GM21528 (cell line): ENCODE results near the gene COA8.

ENCODE experiments used
- ATAC-seq: cut with Tn5 transposase; IDR thresholded peaks from one replicate; pipeline ENCODE4 v1.9.1; 2021; ENCODE audit warnings: mild to moderate bottlenecking, moderate library complexity; ENCODE audit not compliant: unreplicated experiment, low FRiP score

The COA8 gene

GRCh38 chr14:103616635-103617300 is 54.0 kb downstream of the COA8 start:
- ATAC-seq = no peak

DNA sequence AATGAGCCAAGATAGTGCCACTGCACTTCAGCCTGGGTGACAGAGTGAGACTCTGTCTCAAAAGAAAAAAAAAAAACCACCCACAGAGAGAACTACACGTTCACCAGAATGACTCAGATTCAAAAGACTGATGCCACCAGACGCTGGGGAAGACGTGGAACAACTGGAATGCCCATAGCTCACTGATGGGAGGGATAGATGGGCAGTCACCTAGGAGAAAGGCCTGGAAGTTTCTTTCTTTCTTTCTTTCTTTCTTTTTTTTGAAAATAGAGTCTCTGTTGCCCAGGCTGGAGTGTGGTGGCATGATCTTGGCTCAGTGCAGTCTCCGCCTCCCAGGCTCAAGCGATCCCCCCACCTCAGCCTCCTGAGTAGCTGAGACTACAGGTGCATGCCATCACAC is 56.3 kb downstream of the COA8 start:
- ATAC-seq = no peak

- ATAC-seq = no peak
Observed at GRCh38 chr14:103621860-103622259, 59.1 kb downstream of the COA8 start.

DNA sequence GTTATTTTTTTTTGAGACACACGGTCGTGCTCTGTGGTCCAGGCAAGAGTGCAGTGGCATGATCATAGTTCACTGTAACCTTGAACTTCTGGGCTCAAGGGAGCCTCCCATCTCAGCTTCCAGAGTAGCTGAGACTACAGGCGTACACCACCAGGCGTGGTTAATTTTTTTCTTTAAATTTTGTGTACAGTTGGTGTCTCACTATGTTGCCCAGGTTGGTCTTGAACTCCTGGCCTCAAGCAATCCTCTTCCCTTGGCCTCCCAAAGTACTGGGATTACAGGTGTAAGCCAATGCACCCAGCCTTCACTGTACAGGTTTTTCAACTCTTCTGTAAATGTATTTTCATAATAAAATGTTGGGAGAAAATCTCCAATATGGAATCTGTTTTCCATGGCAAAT is 60.5 kb downstream of the COA8 start:
- no peak for ATAC-seq

GRCh38 chr14:103623883-103624482 is 61.2 kb downstream of the COA8 start:
- no peak for ATAC-seq

DNA sequence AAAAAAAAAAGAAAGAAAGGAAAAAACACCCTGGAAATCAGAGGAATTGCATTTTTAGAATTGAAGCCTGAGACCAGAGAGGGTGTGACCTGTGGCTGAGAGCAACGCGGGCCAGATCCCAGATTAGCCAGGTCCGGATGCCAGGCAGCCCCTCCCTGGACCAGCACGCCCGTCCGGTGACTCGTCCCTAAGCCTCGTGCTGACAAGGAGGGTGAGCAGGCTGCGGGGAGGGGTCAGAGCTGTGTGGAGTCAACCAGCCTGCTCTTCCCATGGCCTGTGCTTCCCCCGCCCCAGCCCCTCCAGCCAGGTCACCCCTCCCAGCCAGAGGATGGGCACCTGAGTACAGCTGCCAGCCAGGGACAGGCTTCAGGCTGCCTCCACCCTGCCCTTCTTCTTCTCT is 62.1 kb downstream of the COA8 start:
- no peak for ATAC-seq

DNA sequence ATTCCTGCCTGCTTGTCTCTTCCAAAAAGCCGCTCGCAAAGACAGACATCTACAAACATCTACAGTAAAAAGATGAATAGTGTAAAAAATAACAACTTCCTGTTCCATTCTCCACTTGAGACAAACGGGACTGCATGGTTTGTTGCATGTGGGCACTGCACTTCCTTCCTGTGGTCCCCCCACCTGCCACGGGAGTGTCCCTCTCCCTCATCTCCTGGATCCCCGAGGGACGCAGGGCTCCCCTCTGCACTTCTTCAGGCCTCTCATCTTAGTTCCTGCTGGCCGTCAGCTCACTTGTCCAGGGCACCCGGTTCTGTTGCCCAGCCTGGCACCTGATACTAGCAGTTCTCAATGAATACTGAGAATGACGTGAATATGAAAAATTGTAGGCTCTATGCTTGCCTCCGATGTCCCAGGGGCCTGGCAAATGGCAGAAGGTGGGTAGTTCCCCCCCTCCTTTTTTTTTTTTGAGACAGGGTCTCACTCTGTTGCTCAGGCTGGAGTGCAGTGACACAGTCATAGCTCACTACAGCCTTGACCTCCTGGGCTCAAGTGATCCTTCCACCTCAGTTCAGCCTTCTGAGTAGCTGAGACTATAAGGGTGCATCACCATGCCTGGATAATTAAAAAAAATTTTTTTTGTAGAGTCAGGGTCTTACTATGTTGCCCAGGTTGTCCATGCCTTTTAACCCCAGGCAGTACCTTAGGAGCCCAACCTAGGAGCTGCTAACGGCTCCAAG is 62.8 kb downstream of the COA8 start:
- ATAC-seq = no peak

GRCh38 chr14:103626146-103626850 is 63.5 kb downstream of the COA8 start:
- ATAC-seq = no peak

DNA sequence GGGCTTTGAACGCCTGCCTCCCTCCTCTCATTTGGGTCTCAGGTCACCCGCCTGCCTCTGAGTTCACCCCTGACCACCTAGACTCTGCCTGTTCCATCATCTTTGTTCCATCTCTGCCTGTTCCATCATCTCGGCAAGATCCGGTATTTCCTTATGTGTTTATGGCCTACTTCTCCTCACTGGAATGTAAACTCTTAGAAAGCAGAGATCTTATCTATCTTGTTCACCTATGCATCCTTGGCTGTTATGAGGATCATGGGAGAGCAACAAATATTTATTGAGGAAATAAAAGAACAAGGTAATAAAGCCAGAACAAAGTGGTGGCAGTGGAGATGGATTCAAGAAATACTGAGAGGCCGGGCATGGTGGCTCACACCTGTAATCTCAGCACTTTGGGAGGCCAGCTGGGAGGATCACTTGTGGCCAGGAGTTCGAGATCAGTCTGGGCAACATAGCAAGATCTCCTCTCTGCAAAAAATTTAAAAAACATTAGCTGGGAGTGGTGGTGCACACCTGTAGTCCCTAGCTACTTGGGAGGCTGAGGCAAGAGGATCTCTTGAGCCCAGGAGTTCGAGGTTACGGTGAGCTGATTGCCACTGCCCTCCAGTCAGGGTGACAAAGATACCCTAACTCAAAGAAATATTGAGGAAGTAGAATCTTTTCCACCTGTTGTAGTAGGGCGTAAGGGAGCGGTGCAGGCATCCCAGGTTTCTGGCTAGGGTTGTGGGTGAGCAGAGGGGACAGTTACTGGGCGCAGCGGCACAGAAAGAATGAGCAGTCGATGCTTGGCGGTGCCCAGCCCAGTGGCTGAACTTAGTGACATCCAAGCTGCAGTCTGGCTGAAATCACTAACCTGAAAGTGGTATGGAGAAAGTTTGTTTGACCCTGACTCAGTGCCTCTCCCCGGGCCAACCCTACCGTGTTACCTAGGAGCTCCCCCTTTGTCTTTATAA is 64.6 kb downstream of the COA8 start:
- ATAC-seq = no peak

DNA sequence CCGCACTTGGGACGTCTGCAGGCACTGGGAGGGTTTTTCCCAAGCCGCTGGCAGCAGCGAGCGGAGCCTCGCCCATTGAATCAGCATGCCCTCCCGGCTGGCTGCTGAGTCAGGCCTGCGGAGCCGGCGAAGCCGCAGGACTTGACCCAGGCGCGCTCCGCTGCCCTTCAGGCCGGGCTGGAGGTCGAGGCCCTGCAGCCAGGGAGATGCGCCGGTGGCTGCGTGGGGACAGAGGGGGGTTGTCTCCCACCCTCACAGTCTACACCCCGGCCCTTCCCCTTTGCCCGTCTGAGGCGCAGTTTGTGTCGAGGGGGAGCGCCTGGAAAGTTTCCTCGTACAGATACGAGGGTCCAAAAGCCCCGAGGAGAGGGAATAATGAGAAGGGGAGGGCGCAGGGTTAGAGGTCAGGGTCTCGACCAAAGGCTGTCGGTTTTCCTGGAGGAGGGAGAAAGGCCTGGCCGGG is 65.5 kb downstream of the COA8 start:
- ATAC-seq = no peak

DNA sequence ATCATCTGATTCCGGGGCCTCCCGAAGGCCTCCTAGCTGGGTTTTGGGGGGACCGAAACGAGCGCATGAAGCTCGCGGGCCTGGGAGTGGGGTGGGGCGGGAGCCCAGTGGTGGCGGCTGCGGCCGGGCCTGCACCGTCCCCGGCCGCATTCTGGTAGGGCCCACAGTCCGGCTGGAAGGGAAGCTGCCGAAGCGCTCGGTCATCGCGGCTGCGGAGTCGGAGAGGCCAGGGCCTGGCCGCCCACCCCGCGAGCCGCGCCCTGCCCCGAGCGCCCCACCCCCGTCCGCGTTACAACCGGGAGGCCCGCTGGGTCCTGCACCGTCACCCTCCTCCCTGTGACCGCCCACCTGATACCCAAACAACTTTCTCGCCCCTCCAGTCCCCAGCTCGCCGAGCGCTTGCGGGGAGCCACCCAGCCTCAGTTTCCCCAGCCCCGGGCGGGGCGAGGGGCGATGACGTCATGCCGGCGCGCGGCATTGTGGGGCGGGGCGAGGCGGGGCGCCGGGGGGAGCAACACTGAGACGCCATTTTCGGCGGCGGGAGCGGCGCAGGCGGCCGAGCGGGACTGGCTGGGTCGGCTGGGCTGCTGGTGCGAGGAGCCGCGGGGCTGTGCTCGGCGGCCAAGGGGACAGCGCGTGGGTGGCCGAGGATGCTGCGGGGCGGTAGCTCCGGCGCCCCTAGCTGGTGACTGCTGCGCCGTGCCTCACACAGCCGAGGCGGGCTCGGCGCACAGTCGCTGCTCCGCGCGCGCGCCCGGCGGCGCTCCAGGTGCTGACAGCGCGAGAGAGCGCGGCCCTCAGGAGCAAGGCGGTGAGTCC is 66.1 kb downstream of the COA8 start, which contains the start of gene KLC1:
Gene KLC1 (plus strand): TSS at position 528 of the 819 bp plus-strand sequence. CDS start 25,354 bp downstream, outside the sequence.
- peak; percentile 72 for ATAC-seq

DNA sequence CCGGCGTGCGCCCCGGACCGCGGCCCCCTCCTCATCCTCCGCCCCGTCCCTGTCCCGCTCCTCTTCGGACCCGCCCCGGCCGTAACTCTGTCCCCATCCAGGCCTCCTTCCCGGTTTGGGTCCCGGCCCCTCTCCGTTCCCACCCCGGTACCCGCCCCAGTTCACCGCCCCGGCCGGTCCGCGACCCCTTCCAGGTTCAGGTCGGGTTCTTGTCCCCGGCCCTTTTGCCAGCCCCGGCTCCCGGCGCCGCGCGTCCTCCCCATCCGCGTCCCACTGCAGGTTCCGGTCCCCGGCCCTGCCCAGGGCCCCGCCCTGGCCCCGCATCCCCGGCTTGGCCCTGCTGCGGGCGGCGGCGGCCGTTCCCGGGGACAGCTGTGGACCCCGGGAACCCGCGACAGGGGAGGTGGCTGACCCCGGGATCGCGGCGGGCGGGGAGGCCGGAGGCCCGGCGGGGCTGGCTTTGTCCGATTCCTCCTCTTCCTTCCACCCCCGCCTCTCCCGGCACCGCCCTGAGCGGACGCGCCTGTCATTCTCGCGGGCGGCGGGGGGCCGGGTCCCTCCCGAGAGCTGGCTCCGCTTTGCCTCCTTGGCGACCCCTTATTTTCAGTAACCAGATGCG is 66.9 kb downstream of the COA8 start:
- ATAC-seq = peak; percentile 15

GRCh38 chr14:103630364-103631108 is 67.8 kb downstream of the COA8 start:
- ATAC-seq = no peak

- no peak for ATAC-seq
Observed at GRCh38 chr14:103633391-103633790, 70.6 kb downstream of the COA8 start.

GRCh38 chr14:103634156-103634555 is 71.4 kb downstream of the COA8 start:
- no peak for ATAC-seq

GRCh38 chr14:103638594-103638993 is 75.8 kb downstream of the COA8 start:
- no peak for ATAC-seq
